Neuronal stem cell (in vitro differentiated cells): ENCODE results near the gene ZAP70.

Source experiments
- DNase-seq: peaks from one replicate; pipeline ENCODE4 v3.0.0-alpha.2; 2013; ENCODE audit warnings: low spot score
- H2AFZ ChIP-seq: one replicate; pipeline ENCODE4 v1.6.1; 2013; ENCODE audit warnings: mild to moderate bottlenecking, low read length, inconsistent platforms
- H2AK5ac ChIP-seq: 2 replicates; pipeline ENCODE4 v1.6.1; 2013; ENCODE audit warnings: low read depth, mild to moderate bottlenecking, inconsistent platforms, low read length, moderate library complexity, mixed read lengths
- H2BK120ac ChIP-seq: 2 replicates; pipeline ENCODE4 v1.6.1; 2013; ENCODE audit warnings: low read depth, mild to moderate bottlenecking, inconsistent platforms, low read length, moderate library complexity, mixed read lengths
- H2BK12ac ChIP-seq: one replicate; pipeline ENCODE4 v1.6.1; 2013; ENCODE audit warnings: low read length, inconsistent platforms
- H2BK15ac ChIP-seq: 2 replicates; pipeline ENCODE4 v1.6.1; 2013; ENCODE audit warnings: mild to moderate bottlenecking, low read length, inconsistent platforms, mixed read lengths
- H2BK5ac ChIP-seq: one replicate; pipeline ENCODE4 v1.6.1; 2013; ENCODE audit warnings: inconsistent platforms, mild to moderate bottlenecking, low read length, moderate library complexity
- H3K14ac ChIP-seq: one replicate; pipeline ENCODE4 v1.6.1; 2013; ENCODE audit warnings: low read length, inconsistent platforms
- H3K18ac ChIP-seq: 2 replicates; pipeline ENCODE4 v1.6.1; 2013; ENCODE audit warnings: low read length, inconsistent platforms
- H3K23ac ChIP-seq: 2 replicates; pipeline ENCODE4 v1.6.1; 2013; ENCODE audit warnings: low read depth, mild to moderate bottlenecking, mixed read lengths, low read length, inconsistent platforms; ENCODE audit not compliant: poor library complexity
- H3K27ac ChIP-seq: replicated peaks from 3 replicates; pipeline ENCODE4 v1.5.1; 2013; ENCODE audit warnings: low read length, inconsistent platforms
- H3K27me3 ChIP-seq, 3 experiments: 2 replicates each; pipeline ENCODE4 v1.6.1; 2013; ENCODE audit warnings: low read length in 3 of 3, mild to moderate bottlenecking in 2 of 3, inconsistent platforms in 1 of 3, low read depth in 1 of 3, mixed read lengths in 1 of 3, moderate library complexity in 1 of 3; ENCODE audit not compliant: control insufficient read depth in 3 of 3, insufficient read depth in 3 of 3
- H3K36me3 ChIP-seq, 2 donors: replicated peaks in 1 of 2; 2 replicates each; pipeline ENCODE4 v1.6.1; 2013; ENCODE audit warnings: low read length in 2 of 2; ENCODE audit not compliant: control insufficient read depth in 2 of 2, insufficient read depth in 2 of 2
- H3K4ac ChIP-seq: 2 replicates; pipeline ENCODE4 v1.6.1; 2013; ENCODE audit warnings: inconsistent platforms, mild to moderate bottlenecking, low read length, moderate library complexity
- H3K4me1 ChIP-seq, 2 donors: 1 replicate in 1 of 2; 2 replicates in 1 of 2; pipeline ENCODE4 v1.6.1; 2013; ENCODE audit warnings: low read length in 2 of 2, low read depth in 1 of 2; ENCODE audit not compliant: control insufficient read depth in 2 of 2, insufficient read depth in 1 of 2
- H3K4me2 ChIP-seq: one replicate; pipeline ENCODE4 v1.6.1; 2013; ENCODE audit warnings: mild to moderate bottlenecking, low read length, inconsistent platforms; ENCODE audit not compliant: insufficient read depth, poor library complexity, severe bottlenecking
- H3K4me3 ChIP-seq, 2 donors: 2 replicates each; pipeline ENCODE4 v1.5.1; 2013; ENCODE audit warnings: low read length in 2 of 2, mild to moderate bottlenecking in 2 of 2, inconsistent platforms in 1 of 2, moderate library complexity in 1 of 2
- H3K79me1 ChIP-seq: one replicate; pipeline ENCODE4 v1.6.1; 2013; ENCODE audit warnings: low read depth, mild to moderate bottlenecking, inconsistent platforms, low read length, moderate library complexity
- H3K9ac ChIP-seq: one replicate; pipeline ENCODE4 v1.6.1; 2013; ENCODE audit warnings: mild to moderate bottlenecking, low read depth, low read length, inconsistent platforms; ENCODE audit not compliant: poor library complexity
- H3K9me3 ChIP-seq, 2 donors: replicated peaks in 1 of 2; 2 replicates each; pipeline versions ENCODE3 to v1.6.1; 2013; ENCODE audit warnings: low read length in 2 of 2, mild to moderate bottlenecking in 2 of 2, inconsistent platforms in 1 of 2, low read depth in 1 of 2, mixed read lengths in 1 of 2, moderate library complexity in 1 of 2; ENCODE audit not compliant: control insufficient read depth in 2 of 2, insufficient read depth in 1 of 2
- H4K8ac ChIP-seq: one replicate; pipeline ENCODE4 v1.6.1; 2013; ENCODE audit warnings: low read depth, mild to moderate bottlenecking, inconsistent platforms, low read length, moderate library complexity
- H4K91ac ChIP-seq: one replicate; pipeline ENCODE4 v1.6.1; 2013; ENCODE audit warnings: low read length, low read depth, mild to moderate bottlenecking, inconsistent platforms; ENCODE audit not compliant: poor library complexity
- WGBS, 2 donors: extraction: QIAGEN DNeasy Blood & Tissue Kit; methylation state at CpG; one replicate each; pipeline ENCODE4 v1.1.7; 2013; ENCODE audit warnings: missing lambda C conversion rate in 2 of 2, mixed read lengths in 1 of 2; ENCODE audit not compliant: insufficient read length in 2 of 2, insufficient replicate concordance in 1 of 2; ENCODE audit errors: extremely low coverage in 2 of 2; 5-methylcytosine and 5-hydroxymethylcytosine counted together

The ZAP70 gene

DNA sequence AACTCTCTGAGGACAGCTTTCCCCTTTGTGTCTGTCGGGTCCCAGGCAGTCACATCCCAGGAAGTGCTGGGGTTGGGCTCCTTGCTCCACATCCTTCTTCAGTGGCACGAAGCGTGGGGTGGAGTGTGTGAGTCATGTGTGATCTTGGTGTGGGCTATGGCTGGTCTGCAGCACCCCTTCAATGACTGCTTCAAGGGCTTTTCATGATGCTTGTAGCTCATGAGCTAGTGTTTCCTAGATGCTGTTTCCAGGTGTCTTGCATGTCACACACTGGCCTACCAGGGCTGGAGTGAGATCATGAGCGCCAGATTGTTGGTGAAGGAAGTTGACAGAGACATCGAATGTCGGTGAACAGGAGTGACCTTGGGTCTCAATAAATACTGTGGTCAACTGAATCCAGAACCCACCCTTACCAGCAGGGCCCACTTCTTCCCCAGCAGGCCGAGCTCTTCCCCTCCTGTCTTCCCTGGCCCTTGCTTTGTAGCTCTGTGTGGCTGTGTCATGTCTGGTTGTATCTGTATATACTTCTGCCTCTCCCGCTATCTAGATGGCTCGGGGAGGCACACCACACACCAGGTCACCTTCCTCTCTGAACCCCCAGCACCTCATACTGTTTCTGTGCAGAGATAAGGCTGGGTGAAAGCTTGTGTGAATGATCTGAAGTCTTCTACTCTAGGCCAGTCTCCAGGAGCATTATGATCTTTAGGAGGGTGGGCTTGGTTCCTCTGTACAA is 40.0 kb upstream of the ZAP70 start:
- H3K79me1 ChIP-seq = peaks cover 2% of the 10 kb centered on the region
- no peak overlapping the region for H3K14ac ChIP-seq
- H3K4ac ChIP-seq = no peak overlapping the region
- no peak overlapping the region for H2BK12ac ChIP-seq
- H2BK15ac ChIP-seq = no peak overlapping the region
- H3K27ac ChIP-seq = no peak overlapping the region
- H3K36me3 ChIP-seq = peaks cover 0 to 3% of the 10 kb centered on the region in 2 donors
- H3K4me1 ChIP-seq = no peaks in the 10 kb centered on the region
- no peaks in the 10 kb centered on the region for H3K27me3 ChIP-seq
- H3K4me2 ChIP-seq = no peak overlapping the region
- no peak for DNase-seq
- H2AK5ac ChIP-seq = no peak overlapping the region
- H3K9ac ChIP-seq = no peak overlapping the region
- H3K18ac ChIP-seq = no peak overlapping the region
- peak overlapping the region; percentile 1 for H3K23ac ChIP-seq
- no peak overlapping the region for H3K4me3 ChIP-seq
- H4K8ac ChIP-seq = no peak overlapping the region
- H2BK5ac ChIP-seq = no peak overlapping the region
- no peak overlapping the region for H2AFZ ChIP-seq
- no CpG with 5 or more reads among the region's 9 CpGs for WGBS, 2 donors
- H4K91ac ChIP-seq = no peak overlapping the region
- H3K9me3 ChIP-seq = no peaks in the 10 kb centered on the region
- no peak overlapping the region for H2BK120ac ChIP-seq

DNA sequence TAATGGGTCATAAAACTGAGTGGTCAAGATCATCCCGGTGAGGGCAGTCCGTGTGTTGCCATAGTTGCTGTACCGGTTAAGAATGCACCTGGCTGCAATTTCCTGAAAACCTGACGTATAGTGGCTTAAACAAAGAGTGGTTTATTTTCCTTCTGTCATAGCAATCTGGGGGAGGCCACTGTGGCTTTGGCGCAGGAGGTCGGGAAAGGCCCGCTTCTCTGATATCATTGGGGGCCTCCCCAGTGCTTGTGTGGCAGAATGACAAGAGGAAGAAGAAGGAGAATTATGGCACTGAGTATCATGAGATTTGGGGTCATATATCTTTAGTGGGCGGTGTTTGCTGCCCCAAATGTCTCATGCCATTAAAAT is 39.5 kb upstream of the ZAP70 start:
- Histone ChIP-seq H4K8ac (no peak overlapping the region), H3K27me3 (no peaks in the 10 kb centered on the region), H2AK5ac (no peak overlapping the region), H2BK120ac (no peak overlapping the region), H3K4me1 (no peaks in the 10 kb centered on the region), H2BK15ac (no peak overlapping the region), H3K9me3 (no peaks in the 10 kb centered on the region), H2BK5ac (no peak overlapping the region), H3K36me3 (peaks cover 0 to 3% of the 10 kb centered on the region in 2 donors), H3K23ac (no peak overlapping the region), H3K9ac (no peak overlapping the region), H3K14ac (no peak overlapping the region), H4K91ac (no peak overlapping the region), H3K27ac (no peak overlapping the region), H3K4me3 (no peak overlapping the region), H3K18ac (no peak overlapping the region), H3K4me2 (no peak overlapping the region), H2AFZ (no peak overlapping the region), H2BK12ac (no peak overlapping the region), H3K4ac (no peak overlapping the region), H3K79me1 (peaks cover 2% of the 10 kb centered on the region)
- no peak for DNase-seq
- no CpG with 5 or more reads among the region's 8 CpGs for WGBS, 2 donors

DNA sequence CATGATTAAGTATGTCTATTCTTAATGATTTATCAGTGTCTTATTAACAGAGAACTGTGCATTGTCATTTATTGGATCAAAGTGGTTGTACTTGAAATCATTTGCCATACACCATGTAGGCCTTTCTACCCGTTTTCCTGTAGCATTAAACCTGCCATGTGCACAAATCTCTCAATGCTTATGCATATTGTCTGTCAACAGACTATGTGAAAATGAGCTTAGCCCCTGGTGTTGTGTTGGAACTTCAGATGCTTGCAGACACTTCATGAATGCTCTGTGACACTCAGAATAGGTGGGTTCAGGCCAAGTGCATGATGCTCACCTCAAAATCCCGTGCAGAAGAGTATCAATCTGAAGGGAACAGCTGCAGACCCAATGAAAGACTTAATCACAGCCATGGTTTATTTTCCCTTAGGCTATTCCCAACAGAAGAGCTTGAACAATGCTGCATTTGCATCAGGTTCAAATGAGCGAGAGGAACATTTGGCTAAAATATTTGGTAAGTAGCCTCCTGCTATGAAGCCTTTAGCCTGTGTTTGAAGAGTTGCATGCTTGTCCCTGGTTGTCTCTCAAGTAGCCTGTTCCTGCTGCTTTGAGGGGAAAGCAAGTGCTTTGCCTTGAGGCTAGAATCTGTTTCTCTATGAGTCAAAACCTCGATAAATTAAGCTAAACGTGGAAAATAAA is 37.8 kb upstream of the ZAP70 start:
- Histone ChIP-seq H3K79me1 (no peaks in the 10 kb centered on the region), H2BK5ac (no peak overlapping the region), H3K9ac (no peak overlapping the region), H3K18ac (no peak overlapping the region), H3K36me3 (no peaks in the 10 kb centered on the region), H3K14ac (no peak overlapping the region), H3K23ac (no peak overlapping the region), H3K4me3 (no peak overlapping the region), H4K91ac (no peak overlapping the region), H3K4ac (no peak overlapping the region), H2BK120ac (no peak overlapping the region), H3K9me3 (no peaks in the 10 kb centered on the region), H2AFZ (no peak overlapping the region), H3K4me2 (no peak overlapping the region), H3K27me3 (no peaks in the 10 kb centered on the region), H2BK15ac (no peak overlapping the region), H2BK12ac (no peak overlapping the region), H4K8ac (no peak overlapping the region), H3K4me1 (no peaks in the 10 kb centered on the region), H2AK5ac (no peak overlapping the region), H3K27ac (no peak overlapping the region)
- no CpG with 5 or more reads among the region's 5 CpGs for WGBS, 2 donors
- DNase-seq = no peak

DNA sequence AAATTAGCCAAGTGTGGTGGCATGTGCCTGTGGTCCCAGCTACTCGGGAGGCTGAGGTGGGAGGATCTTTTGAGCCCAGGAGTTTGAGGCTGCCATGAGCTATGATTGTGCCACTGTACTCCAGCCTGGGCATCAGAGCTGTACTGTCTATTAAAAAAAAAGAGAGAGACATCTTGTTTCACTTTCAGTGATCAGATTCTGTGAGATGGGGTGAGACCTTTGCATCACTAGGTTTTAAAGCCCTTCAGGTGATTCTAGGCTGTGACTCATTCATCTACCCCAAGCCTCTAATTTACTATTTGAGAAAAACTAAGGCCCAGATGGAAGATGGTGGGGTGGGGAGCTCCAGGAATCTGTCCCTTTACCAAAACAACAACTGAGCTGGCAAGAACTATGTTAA is 36.8 kb upstream of the ZAP70 start:
- no peak overlapping the region for H4K91ac ChIP-seq
- no peaks in the 10 kb centered on the region for H3K9me3 ChIP-seq
- H3K4me2 ChIP-seq = no peak overlapping the region
- no peak overlapping the region for H2AK5ac ChIP-seq
- H3K23ac ChIP-seq = no peak overlapping the region
- H2BK120ac ChIP-seq = no peak overlapping the region
- no peak overlapping the region for H3K14ac ChIP-seq
- no peak overlapping the region for H3K18ac ChIP-seq
- H3K27ac ChIP-seq = no peak overlapping the region
- no peaks in the 10 kb centered on the region for H3K79me1 ChIP-seq
- H3K27me3 ChIP-seq = no peaks in the 10 kb centered on the region
- H3K4me3 ChIP-seq = no peak overlapping the region
- H2BK15ac ChIP-seq = no peak overlapping the region
- H3K36me3 ChIP-seq = no peaks in the 10 kb centered on the region
- H4K8ac ChIP-seq = no peak overlapping the region
- no peak for DNase-seq
- H2BK12ac ChIP-seq = no peak overlapping the region
- H2AFZ ChIP-seq = no peak overlapping the region
- whole genome bisulfite sequencing, 2 donors = no CpG with 5 or more reads among the region's 1 CpG
- H3K4ac ChIP-seq = no peak overlapping the region
- H3K9ac ChIP-seq = no peak overlapping the region
- H3K4me1 ChIP-seq = no peaks in the 10 kb centered on the region
- H2BK5ac ChIP-seq = no peak overlapping the region
